KMS-11 (cell line): Measurements from ENCODE around the gene PAX8.

Experiments
- H2AFZ ChIP-seq: fragments of 200-600 bp; sonication (generic); 2 replicates; pipeline ENCODE4 v1.6.1; 2016; ENCODE audit warnings: antibody characterized with exemption, mixed run types, low read depth
- H3K27ac ChIP-seq: fragments of 200-600 bp; sonication (generic); 2 replicates; pipeline ENCODE4 v1.6.1; 2016; ENCODE audit warnings: mild to moderate bottlenecking, mixed run types
- H3K27me3 ChIP-seq: fragments of 200-600 bp; sonication (generic); 2 replicates; pipeline ENCODE4 v1.6.1; 2017; ENCODE audit warnings: mild to moderate bottlenecking, low read depth, mixed run types, moderate library complexity; ENCODE audit not compliant: insufficient read depth
- H3K36me3 ChIP-seq: fragments of 200-600 bp; sonication (generic); 2 replicates; pipeline ENCODE4 v1.6.1; 2017; ENCODE audit warnings: mild to moderate bottlenecking, mixed run types; ENCODE audit not compliant: insufficient read depth
- H3K4me1 ChIP-seq: fragments of 200-600 bp; sonication (generic); 2 replicates; pipeline ENCODE4 v1.6.1; 2016; ENCODE audit warnings: mild to moderate bottlenecking, low read depth, mixed run types; ENCODE audit not compliant: poor library complexity, severe bottlenecking
- H3K4me2 ChIP-seq: fragments of 200-600 bp; sonication (generic); 2 replicates; pipeline ENCODE4 v1.7.0; 2016; ENCODE audit warnings: mild to moderate bottlenecking, mixed run types
- H3K4me3 ChIP-seq: fragments of 200-600 bp; sonication (generic); IDR thresholded peaks from 2 replicates; pipeline ENCODE4 v1.6.1; 2017; ENCODE audit warnings: low read depth, low read length, mixed read lengths; ENCODE audit not compliant: insufficient read depth
- H3K79me2 ChIP-seq: fragments of 200-600 bp; sonication (generic); 2 replicates; pipeline ENCODE4 v1.6.1; 2016; ENCODE audit warnings: low read depth, mixed run types; ENCODE audit not compliant: insufficient read depth
- H3K9ac ChIP-seq: fragments of 200-600 bp; sonication (generic); 2 replicates; pipeline ENCODE4 v1.6.1; 2016; ENCODE audit warnings: mild to moderate bottlenecking, mixed run types
- H4K20me1 ChIP-seq: fragments of 200-600 bp; sonication (generic); 2 replicates; pipeline ENCODE4 v1.6.1; 2016; ENCODE audit warnings: mild to moderate bottlenecking, mixed run types; ENCODE audit not compliant: insufficient read depth
- TF ChIP-seq, protein P1 (sequence below): fragments of 200-600 bp; sonication (generic); conservative IDR thresholded peaks from 2 replicates; pipeline ENCODE4 v1.6.1; 2017; ENCODE audit warnings: low read depth, mild to moderate bottlenecking, antibody characterized with exemption, low read length, moderate library complexity, mixed read lengths

The PAX8 gene

DNA sequence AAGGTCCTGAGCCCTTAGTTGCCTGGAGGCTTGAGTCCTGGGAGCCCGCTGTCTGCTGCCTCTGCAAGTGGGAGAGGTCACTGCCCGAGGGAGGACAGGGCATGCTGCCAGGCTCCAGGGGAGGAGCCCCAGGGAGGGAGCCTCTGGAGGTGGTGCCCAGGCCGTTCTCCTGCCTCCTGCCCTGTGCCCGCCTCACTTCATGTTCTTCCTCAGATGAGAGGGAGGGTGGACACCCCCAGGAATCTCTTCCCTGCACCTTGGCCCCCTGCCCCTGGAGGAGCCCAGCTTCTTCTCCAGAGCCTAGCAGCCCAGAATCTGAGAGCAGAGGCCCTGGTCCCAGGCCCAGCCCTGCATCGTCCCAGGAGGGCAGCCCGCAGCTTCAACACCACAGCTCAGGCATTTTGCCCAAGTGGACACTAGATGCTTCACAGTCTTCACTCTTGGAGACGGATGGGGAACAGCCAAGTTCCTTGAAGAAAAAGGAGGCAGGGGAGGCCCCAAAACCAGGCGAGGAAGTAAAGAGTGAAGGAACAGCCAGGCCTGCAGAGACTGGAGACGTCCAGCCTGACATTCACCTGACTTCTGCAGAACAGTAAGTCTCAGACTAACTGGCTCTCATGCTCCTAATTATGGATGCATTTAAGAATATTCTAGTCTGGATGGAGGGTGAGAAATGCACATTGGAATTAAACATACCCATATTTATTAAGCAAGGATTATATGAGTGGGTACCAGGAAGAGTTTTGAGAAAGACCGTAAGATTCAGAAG lies 92.9 kb downstream of the PAX8 start:
- no peak overlapping the region for H2AFZ ChIP-seq
- H3K9ac ChIP-seq = no peak overlapping the region
- H3K27me3 ChIP-seq = no peaks in the 10 kb centered on the region
- no peaks in the 10 kb centered on the region for H3K36me3 ChIP-seq
- TF ChIP-seq, protein P1, sequence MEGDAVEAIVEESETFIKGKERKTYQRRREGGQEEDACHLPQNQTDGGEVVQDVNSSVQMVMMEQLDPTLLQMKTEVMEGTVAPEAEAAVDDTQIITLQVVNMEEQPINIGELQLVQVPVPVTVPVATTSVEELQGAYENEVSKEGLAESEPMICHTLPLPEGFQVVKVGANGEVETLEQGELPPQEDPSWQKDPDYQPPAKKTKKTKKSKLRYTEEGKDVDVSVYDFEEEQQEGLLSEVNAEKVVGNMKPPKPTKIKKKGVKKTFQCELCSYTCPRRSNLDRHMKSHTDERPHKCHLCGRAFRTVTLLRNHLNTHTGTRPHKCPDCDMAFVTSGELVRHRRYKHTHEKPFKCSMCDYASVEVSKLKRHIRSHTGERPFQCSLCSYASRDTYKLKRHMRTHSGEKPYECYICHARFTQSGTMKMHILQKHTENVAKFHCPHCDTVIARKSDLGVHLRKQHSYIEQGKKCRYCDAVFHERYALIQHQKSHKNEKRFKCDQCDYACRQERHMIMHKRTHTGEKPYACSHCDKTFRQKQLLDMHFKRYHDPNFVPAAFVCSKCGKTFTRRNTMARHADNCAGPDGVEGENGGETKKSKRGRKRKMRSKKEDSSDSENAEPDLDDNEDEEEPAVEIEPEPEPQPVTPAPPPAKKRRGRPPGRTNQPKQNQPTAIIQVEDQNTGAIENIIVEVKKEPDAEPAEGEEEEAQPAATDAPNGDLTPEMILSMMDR = no peak
- H3K4me3 ChIP-seq = no peak overlapping the region
- no peak overlapping the region for H3K27ac ChIP-seq
- no peaks in the 10 kb centered on the region for H3K4me1 ChIP-seq
- no peak overlapping the region for H3K4me2 ChIP-seq
- no peaks in the 10 kb centered on the region for H4K20me1 ChIP-seq
- no peaks in the 10 kb centered on the region for H3K79me2 ChIP-seq

DNA sequence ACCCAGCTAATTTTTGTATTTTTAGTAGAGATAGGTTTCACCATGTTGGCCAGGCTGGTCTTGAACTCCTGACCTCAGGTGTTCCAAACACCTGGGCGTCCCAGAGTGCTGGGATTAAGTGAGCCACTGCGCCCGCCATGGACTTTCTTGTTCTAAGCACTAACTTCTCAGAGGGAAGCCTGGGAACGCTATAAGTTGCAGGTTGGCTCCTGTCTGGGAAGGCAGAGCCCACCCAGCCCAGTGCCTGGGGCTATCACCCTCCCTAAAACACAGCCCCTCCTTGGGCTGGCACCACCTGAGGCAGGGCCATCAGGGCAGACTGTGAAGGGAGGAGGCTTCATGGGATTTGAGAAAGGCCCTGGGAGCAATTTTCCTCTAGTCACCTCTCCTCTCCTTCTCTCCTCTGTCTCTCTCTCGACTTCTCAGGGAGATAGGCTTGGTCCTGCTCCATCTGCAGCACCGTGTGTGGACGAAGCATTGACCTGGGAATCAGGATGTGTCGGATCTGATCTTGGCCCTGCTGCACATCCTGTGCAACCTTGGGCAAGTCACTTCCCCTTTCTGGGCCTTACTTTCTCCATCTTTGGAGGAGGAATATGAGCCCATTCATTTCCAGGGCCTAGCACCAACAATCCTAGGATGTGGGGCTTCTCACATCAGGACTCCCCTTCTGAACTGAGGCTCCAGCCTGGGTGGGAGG lies 94.0 kb downstream of the PAX8 start:
- no peaks in the 10 kb centered on the region for H3K79me2 ChIP-seq
- H4K20me1 ChIP-seq = no peaks in the 10 kb centered on the region
- no peak overlapping the region for H3K9ac ChIP-seq
- no peak overlapping the region for H3K4me3 ChIP-seq
- H3K4me2 ChIP-seq = no peak overlapping the region
- H2AFZ ChIP-seq = no peak overlapping the region
- TF ChIP-seq, protein P1 = no peak
- H3K36me3 ChIP-seq = no peaks in the 10 kb centered on the region
- H3K4me1 ChIP-seq = no peaks in the 10 kb centered on the region
- H3K27ac ChIP-seq = no peak overlapping the region
- no peaks in the 10 kb centered on the region for H3K27me3 ChIP-seq

DNA sequence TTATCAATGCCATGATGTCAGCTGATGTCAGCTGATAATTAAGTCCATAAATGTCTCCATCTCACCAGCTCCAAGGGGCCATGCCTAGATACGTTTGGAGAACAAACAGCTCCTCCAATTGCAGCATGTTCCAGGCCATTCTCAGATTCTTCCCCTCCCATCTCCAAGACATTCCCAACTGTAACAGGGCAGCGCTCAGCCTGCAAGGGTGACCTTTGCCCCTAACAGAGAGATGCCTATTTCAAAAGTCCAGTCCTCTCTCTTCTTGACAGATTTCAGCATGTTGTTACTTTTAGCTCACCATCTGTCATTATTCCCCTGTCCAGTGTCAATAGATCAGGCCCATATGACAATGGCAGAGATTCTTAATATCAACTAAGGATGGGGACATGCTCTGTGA lies 95.0 kb downstream of the PAX8 start:
- Histone ChIP-seq H2AFZ (no peak overlapping the region), H3K79me2 (no peaks in the 10 kb centered on the region), H3K36me3 (no peaks in the 10 kb centered on the region), H3K27ac (no peak overlapping the region), H3K4me3 (no peak overlapping the region), H4K20me1 (no peaks in the 10 kb centered on the region), H3K9ac (no peak overlapping the region), H3K4me2 (no peak overlapping the region), H3K27me3 (no peaks in the 10 kb centered on the region), H3K4me1 (no peaks in the 10 kb centered on the region)
- TF ChIP-seq, protein P1 = no peak

DNA sequence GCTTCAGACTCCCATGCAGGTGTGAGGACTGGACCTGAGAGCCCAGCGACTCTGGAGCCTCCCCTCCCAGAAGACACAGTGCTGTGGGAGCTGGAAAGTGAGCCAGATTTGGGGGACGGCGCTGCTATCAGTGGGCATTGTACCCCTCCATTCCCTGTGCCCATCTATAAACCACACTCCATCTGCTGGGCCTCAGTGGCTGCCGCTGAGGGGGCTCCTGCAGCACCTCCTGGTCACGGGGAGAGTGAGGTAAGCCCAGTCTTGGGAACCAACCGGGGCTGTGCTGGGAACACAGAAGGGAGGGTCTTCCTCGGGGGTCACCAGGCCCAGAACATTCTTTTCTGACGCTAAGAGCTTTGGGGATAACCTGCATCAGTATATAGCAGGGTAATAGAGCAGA lies 95.5 kb downstream of the PAX8 start:
- no peak overlapping the region for H2AFZ ChIP-seq
- H3K27ac ChIP-seq = no peak overlapping the region
- H3K4me3 ChIP-seq = no peak overlapping the region
- no peaks in the 10 kb centered on the region for H3K4me1 ChIP-seq
- no peaks in the 10 kb centered on the region for H4K20me1 ChIP-seq
- H3K79me2 ChIP-seq = no peaks in the 10 kb centered on the region
- no peaks in the 10 kb centered on the region for H3K27me3 ChIP-seq
- TF ChIP-seq, protein P1 = no peak
- H3K9ac ChIP-seq = no peak overlapping the region
- no peaks in the 10 kb centered on the region for H3K36me3 ChIP-seq
- no peak overlapping the region for H3K4me2 ChIP-seq
